ENCODE results near the gene CSRP1. TPM values are rescaled to one million over a fixed set of nuclear protein-coding genes. Genes with fewer than 3 reads are reported as not detected.
"Not testable (repeated sequence)": the region's sequence is repeated elsewhere in the genome, so short reads cannot be mapped to it uniquely, and the experiment has no call there.

Gene CSRP1
- total RNA-seq, 1 donor from 2014 or later = 62.9 TPM

DNA sequence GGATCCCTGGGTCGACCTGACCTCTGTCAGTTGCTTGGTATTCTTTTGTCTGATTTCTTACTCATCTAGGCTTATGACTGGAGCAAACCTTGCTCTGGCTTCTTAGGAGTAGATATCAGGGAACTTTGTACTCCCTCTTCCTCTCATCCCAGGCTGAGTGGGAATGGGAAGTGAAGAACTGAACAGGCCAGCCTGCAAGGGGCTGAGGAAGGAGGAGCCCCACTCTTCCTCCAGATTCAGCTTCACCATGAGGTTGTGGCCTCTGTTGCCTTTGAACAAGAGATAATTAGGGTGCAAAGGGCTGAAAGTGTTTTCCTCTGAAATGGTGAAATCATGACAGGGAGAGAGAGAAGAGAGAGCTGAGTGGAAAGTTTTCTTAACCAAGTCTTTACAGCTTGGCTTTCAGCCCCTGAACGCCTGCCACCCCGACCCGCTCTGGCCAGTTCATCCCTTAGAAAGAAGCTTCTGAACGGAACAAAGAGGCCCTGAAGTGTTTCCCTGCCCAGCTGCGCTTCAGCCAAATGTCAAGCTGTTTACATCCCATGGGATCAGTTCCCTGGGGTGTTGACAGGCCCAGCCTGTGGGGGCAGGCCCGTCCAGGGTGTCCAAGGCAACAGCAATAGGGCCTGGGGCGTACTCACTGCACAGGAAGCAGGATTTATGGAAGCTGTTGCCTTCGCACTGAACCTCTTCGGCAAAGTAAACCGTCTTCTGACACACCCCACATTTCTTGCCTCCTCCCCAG, 11.2 kb downstream of the CSRP1 start:
- H3K9me3 Mint-ChIP-seq = no peaks in the 10 kb centered on the region
- no peak overlapping the region for H3K27ac Mint-ChIP-seq
- peaks cover 38% of the 10 kb centered on the region for H3K36me3 Mint-ChIP-seq (ENCODE audit: low read depth)
- DNase-seq (ENCODE audit: low spot score) = no peak
- no peak overlapping the region for H3K4me3 Mint-ChIP-seq (ENCODE audit: low read depth)
- H3K4me1 Mint-ChIP-seq (ENCODE audit: low read depth) = peaks cover 1% of the 10 kb centered on the region
- intact Hi-C loops (cut with micrococcal nuclease) = no loop called here
- no peaks in the 10 kb centered on the region for H3K27me3 Mint-ChIP-seq (ENCODE audit: low read depth)

DNA sequence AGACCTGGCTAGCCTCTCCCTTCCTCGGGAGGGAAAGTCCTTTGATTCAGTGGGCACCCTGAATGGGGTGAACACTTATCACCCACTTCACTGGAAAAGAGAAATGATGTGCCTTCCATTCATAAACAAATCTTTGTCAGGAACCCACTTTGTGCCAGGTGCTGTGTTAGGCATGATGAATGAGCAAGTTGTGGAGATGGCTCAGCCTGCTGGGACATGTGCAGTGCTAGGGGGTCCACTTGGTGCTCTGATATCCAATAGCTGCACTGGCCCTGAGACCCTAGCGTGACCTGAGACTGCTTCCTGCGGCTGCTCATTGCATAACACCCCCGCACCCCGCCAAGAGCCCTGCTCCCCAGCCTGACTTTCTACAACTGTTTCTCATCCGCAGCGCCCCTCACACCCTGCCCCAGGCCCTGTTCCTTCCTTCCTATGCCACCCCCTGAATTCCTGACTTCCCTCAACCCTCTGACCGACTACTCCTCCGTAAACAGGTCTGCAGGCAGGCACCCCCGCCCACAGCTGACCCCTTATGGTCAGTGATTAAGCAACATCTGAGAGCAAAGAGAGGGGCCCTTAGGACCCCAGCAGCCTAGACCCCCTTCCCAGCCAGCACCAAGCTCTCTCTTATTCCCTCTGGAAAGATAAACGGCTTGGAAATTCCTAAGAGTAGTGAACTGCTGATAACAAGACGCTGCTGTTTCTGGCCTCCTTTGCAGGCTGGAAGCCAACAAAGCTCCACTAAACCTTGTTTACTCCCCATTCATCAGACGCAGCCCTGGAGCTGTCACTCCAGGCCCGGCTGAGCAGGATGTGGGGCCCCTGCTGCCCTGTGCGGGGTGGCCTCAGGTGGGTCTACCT, 12.9 kb downstream of the CSRP1 start:
- H3K27ac Mint-ChIP-seq = no peak overlapping the region
- intact Hi-C loops (cut with micrococcal nuclease) = no loop called here

DNA sequence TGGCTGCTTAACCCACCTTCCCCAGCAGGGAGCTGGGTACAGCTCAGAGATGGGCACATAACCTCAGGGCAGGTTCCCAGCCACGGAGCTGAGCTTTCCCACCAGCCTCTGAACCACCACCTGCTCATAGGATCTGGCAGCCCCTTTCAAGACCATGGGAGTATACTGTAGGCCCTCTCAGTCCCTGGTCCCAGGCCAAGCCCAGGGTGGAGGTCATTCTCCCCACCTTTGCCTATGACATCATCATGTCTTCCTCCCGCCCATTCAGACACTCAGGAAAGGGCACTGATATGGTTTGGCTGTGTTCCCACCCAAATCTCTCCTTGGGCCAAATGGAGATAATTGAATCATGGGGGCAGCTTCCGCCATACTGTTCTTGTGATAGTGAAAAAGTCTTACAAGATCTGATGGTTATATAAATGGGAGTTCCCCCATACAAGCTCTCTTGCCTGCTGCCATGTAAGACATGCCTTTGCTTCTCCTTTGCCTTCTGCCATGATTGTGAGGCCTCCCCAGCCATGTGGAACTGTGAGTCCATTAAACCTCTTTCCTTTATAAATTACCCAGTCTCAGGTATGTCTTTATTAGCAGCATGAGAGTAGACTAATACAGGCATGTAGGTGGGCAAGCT, 13.8 kb downstream of the CSRP1 start:
- H3K27me3 Mint-ChIP-seq (ENCODE audit: low read depth); DNase-seq (ENCODE audit: low spot score); H3K27ac Mint-ChIP-seq; H3K4me1 Mint-ChIP-seq (ENCODE audit: low read depth); intact Hi-C loops (cut with micrococcal nuclease); H3K9me3 Mint-ChIP-seq; H3K4me3 Mint-ChIP-seq (ENCODE audit: low read depth): not testable (repeated sequence)
- H3K36me3 Mint-ChIP-seq (ENCODE audit: low read depth) = peaks cover 56% of the 10 kb centered on the region

More for the DNA sequence above, 12.9 kb downstream of the CSRP1 start:
- no peaks in the 10 kb centered on the region for H3K9me3 Mint-ChIP-seq
- no peak overlapping the region for H3K4me3 Mint-ChIP-seq (ENCODE audit: low read depth)
- H3K4me1 Mint-ChIP-seq (ENCODE audit: low read depth) = peaks cover 2% of the 10 kb centered on the region
- DNase-seq (ENCODE audit: low spot score) = no peak
- H3K27me3 Mint-ChIP-seq (ENCODE audit: low read depth) = no peaks in the 10 kb centered on the region
- H3K36me3 Mint-ChIP-seq (ENCODE audit: low read depth) = peaks cover 48% of the 10 kb centered on the region

DNA sequence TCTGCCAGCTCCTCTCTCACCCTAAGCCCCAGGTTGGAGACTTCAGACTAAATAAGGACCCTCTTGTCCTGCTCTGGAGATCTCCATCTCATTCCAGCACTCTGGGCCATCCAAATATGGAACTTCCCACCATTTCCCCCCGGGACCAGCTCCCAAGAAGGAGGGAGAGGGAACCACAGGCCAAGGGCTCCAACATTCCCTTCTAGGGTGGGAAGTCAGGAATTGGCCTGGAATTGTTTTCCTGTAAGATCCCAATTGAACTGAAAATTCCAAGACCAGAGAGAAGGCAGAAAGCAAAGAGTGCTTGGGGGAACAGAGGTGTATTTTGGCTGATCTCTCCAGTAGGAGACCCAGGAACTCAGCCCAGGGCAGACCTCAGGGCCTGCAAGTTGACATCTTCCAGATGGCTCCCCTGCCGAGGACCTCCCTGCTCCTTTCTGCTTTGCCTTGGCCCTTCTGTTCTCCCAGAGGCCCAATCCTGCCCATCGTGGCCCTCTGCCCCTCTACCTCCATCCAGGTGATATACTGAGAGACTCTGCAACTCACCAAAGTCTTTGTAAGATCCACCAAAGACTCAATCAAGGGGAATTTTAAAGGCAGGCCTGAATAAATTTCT, 14.9 kb downstream of the CSRP1 start:
- H3K36me3 Mint-ChIP-seq (ENCODE audit: low read depth) = peaks cover 62% of the 10 kb centered on the region
- H3K27ac Mint-ChIP-seq = no peak overlapping the region
- no peaks in the 10 kb centered on the region for H3K27me3 Mint-ChIP-seq (ENCODE audit: low read depth)
- no peak overlapping the region for H3K4me3 Mint-ChIP-seq (ENCODE audit: low read depth)
- intact Hi-C loops (cut with micrococcal nuclease) = no loop called here
- peaks cover 2% of the 10 kb centered on the region for H3K4me1 Mint-ChIP-seq (ENCODE audit: low read depth)
- DNase-seq (ENCODE audit: low spot score) = no peak
- H3K9me3 Mint-ChIP-seq = no peaks in the 10 kb centered on the region

DNA sequence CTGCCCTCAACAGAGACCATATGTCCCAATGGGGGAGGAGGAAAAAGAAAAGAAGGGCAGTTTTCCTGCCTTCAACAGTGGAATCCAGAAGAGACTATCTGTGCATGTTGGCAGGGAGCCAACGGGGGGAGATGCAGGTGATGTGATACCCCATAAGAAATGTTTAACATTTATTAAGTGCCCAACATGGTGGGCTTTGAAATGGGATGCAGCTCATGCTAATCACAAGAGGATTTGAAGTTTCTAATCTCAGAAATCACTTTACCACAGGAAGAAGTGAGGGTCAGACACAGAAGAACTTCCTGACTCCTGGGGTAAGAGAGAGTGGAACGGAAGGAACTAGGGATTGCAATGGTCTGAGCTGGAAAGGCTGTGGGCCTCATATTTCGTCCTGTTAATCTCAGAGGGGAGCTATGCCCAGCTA, 16.2 kb downstream of the CSRP1 start:
- peaks cover 2% of the 10 kb centered on the region for H3K4me1 Mint-ChIP-seq (ENCODE audit: low read depth)
- intact Hi-C loops (cut with micrococcal nuclease) = no loop called here
- H3K36me3 Mint-ChIP-seq (ENCODE audit: low read depth) = peaks cover 64% of the 10 kb centered on the region
- no peak overlapping the region for H3K27ac Mint-ChIP-seq
- no peaks in the 10 kb centered on the region for H3K9me3 Mint-ChIP-seq
- no peaks in the 10 kb centered on the region for H3K27me3 Mint-ChIP-seq (ENCODE audit: low read depth)
- H3K4me3 Mint-ChIP-seq (ENCODE audit: low read depth) = no peak overlapping the region
- DNase-seq (ENCODE audit: low spot score) = no peak

- no peak overlapping the region for H3K4me3 Mint-ChIP-seq (ENCODE audit: low read depth)
- no peak overlapping the region for H3K27ac Mint-ChIP-seq
- intact Hi-C loops (cut with micrococcal nuclease) = no loop called here
- no peaks in the 10 kb centered on the region for H3K27me3 Mint-ChIP-seq (ENCODE audit: low read depth)
- peaks cover 60% of the 10 kb centered on the region for H3K36me3 Mint-ChIP-seq (ENCODE audit: low read depth)
- H3K9me3 Mint-ChIP-seq = no peaks in the 10 kb centered on the region
- peaks cover 2% of the 10 kb centered on the region for H3K4me1 Mint-ChIP-seq (ENCODE audit: low read depth)
- no peak for DNase-seq (ENCODE audit: low spot score)
Measured at GRCh38 chr1:201489643-201490261, 17.2 kb downstream of the CSRP1 start.

- DNase-seq (ENCODE audit: low spot score) = no peak
- peaks cover 53% of the 10 kb centered on the region for H3K36me3 Mint-ChIP-seq (ENCODE audit: low read depth)
- H3K27me3 Mint-ChIP-seq (ENCODE audit: low read depth) = no peaks in the 10 kb centered on the region
- H3K9me3 Mint-ChIP-seq = no peaks in the 10 kb centered on the region
- H3K4me1 Mint-ChIP-seq (ENCODE audit: low read depth) = peaks cover 2% of the 10 kb centered on the region
- H3K4me3 Mint-ChIP-seq (ENCODE audit: low read depth) = no peak overlapping the region
- H3K27ac Mint-ChIP-seq = no peak overlapping the region
- intact Hi-C loops (cut with micrococcal nuclease) = no loop called here
Measured at GRCh38 chr1:201488830-201489589, 17.9 kb downstream of the CSRP1 start.

- DNase-seq (ENCODE audit: low spot score) = no peak
- intact Hi-C loops (cut with micrococcal nuclease) = no loop called here
- Mint-ChIP-seq H3K36me3 (ENCODE audit: low read depth) (peaks cover 47% of the 10 kb centered on the region), H3K4me3 (ENCODE audit: low read depth) (no peak overlapping the region), H3K27me3 (ENCODE audit: low read depth) (no peaks in the 10 kb centered on the region), H3K9me3 (no peaks in the 10 kb centered on the region), H3K27ac (no peak overlapping the region), H3K4me1 (ENCODE audit: low read depth) (peaks cover 2% of the 10 kb centered on the region)
Measured at GRCh38 chr1:201487742-201488141, 19.2 kb downstream of the CSRP1 start.

- H3K27ac Mint-ChIP-seq = no peak overlapping the region
Measured at GRCh38 chr1:201486187-201486586, 20.7 kb downstream of the CSRP1 start.

DNA sequence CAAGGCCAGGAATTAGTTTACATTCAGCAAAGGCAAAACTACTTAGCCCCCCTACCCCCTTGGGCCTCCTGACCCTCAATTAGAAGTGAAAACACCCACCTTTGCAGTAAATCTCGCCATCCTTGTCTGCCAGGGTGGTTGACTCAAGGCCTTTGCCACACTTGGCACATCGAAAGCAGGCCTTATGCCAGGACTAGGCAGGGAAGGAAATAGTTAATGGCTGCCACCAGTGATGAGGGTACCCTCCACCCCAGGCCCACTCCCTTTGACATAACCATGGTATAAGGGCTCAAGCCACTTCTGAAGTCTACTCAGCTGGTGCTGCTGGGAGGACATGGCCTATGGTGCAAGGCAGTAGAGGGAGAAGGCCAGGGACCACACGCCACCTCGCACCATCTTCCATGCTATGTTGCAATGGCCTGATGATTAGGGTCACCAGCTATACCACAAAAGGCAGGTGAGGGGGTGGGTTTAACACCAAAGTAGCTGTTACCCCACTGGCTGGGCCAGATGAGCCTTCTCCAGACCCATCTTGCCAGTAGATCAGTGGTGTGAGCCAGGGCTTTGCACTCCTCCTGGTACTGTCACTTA, 21.6 kb downstream of the CSRP1 start:
- Mint-ChIP-seq H3K27ac (no peak overlapping the region), H3K27me3 (ENCODE audit: low read depth) (peaks cover 8% of the 10 kb centered on the region), H3K36me3 (ENCODE audit: low read depth) (peaks cover 35% of the 10 kb centered on the region), H3K4me3 (ENCODE audit: low read depth) (no peak overlapping the region), H3K4me1 (ENCODE audit: low read depth) (peaks cover 15% of the 10 kb centered on the region), H3K9me3 (no peaks in the 10 kb centered on the region)
- no peak for DNase-seq (ENCODE audit: low spot score)
- intact Hi-C loops (cut with micrococcal nuclease) = no loop called here

More at GRCh38 chr1:201486187-201486586, 20.7 kb downstream of the CSRP1 start:
- intact Hi-C loops (cut with micrococcal nuclease) = no loop called here
- H3K9me3 Mint-ChIP-seq = no peaks in the 10 kb centered on the region
- H3K36me3 Mint-ChIP-seq (ENCODE audit: low read depth) = peaks cover 41% of the 10 kb centered on the region
- no peak for DNase-seq (ENCODE audit: low spot score)
- H3K27me3 Mint-ChIP-seq (ENCODE audit: low read depth) = peaks cover 3% of the 10 kb centered on the region
- H3K4me3 Mint-ChIP-seq (ENCODE audit: low read depth) = no peak overlapping the region
- peaks cover 12% of the 10 kb centered on the region for H3K4me1 Mint-ChIP-seq (ENCODE audit: low read depth)

GRCh38 chr1:201483373-201483949, 23.5 kb downstream of the CSRP1 start:
- no peaks in the 10 kb centered on the region for H3K9me3 Mint-ChIP-seq
- H3K27me3 Mint-ChIP-seq (ENCODE audit: low read depth) = peaks cover 8% of the 10 kb centered on the region
- DNase-seq (ENCODE audit: low spot score) = no peak
- peaks cover 22% of the 10 kb centered on the region for H3K36me3 Mint-ChIP-seq (ENCODE audit: low read depth)
- no peak overlapping the region for H3K4me3 Mint-ChIP-seq (ENCODE audit: low read depth)
- intact Hi-C loops (cut with micrococcal nuclease) = no loop called here
- no peak overlapping the region for H3K27ac Mint-ChIP-seq
- H3K4me1 Mint-ChIP-seq (ENCODE audit: low read depth) = peaks cover 20% of the 10 kb centered on the region

Measured in activated T-helper 2 cell treated with anti-CD3 and anti-CD28 coated beads, Interferon-gamma antibody, Interleukin-2, Interleukin-4, amounts not matched to agents 10 μg/mL and 5 μg/mL and 100 μg/mL, durations not matched to agents 14 hours and 24 hours and 36 hours (primary cell).